ENCODE data around the gene MRPL48.

Gene MRPL48

GRCh38 chr11:73760135-73760678 lies 27.5 kb upstream of the MRPL48 start:
- TF ChIP-seq SIN3A (IDR thresholded peaks at IDR 0.05; ENCODE audit: borderline replicate concordance, insufficient read depth, low read length) (0 out of 2 replicates have a peak, but pooled peaks have one; percentile 20), FOXP2 (optimal IDR thresholded peaks at IDR 0.05; ENCODE audit: borderline replicate concordance, extremely low read depth, extremely low read length, insufficient read depth) (no peak)

GRCh38 chr11:73760679-73761402 lies 26.8 kb upstream of the MRPL48 start, which contains the start of gene RAB6A:
Gene RAB6A, minus strand, starts transcription at chr11:73761074. Its CDS starts 439 bp downstream, at chr11:73760635.
- TF ChIP-seq FOXP2 (optimal IDR thresholded peaks at IDR 0.05; ENCODE audit: borderline replicate concordance, extremely low read depth, extremely low read length, insufficient read depth) (peak; percentile 82), SIN3A (IDR thresholded peaks at IDR 0.05; ENCODE audit: borderline replicate concordance, insufficient read depth, low read length) (peak; percentile 78; the same call in 1 of the 2 replicates), TAF1 (IDR thresholded peaks at IDR 0.05; ENCODE audit: borderline replicate concordance, insufficient read depth, low read length) (peak; percentile 90), POLR2AphosphoS5 (IDR thresholded peaks at IDR 0.05; ENCODE audit: low read depth, low read length) (peak; percentile 88), REST (IDR thresholded peaks at IDR 0.05; ENCODE audit: insufficient read depth in 1 of 2, low read depth in 2 of 2, low read length in 2 of 2) (peak; percentile 60 to 64; a peak in 3 of 4 replicates)

GRCh38 chr11:73761403-73761945 lies 26.2 kb upstream of the MRPL48 start:
- TF ChIP-seq POLR2AphosphoS5 (IDR thresholded peaks at IDR 0.05; ENCODE audit: low read depth, low read length) (0 out of 2 replicates have a peak, but pooled peaks have one; percentile 28), SIN3A (IDR thresholded peaks at IDR 0.05; ENCODE audit: borderline replicate concordance, insufficient read depth, low read length) (no peak)

- TF ChIP-seq REST (IDR thresholded peaks at IDR 0.05; ENCODE audit: insufficient read depth in 1 of 2, low read depth in 2 of 2, low read length in 2 of 2) (no peak), POLR2AphosphoS5 (IDR thresholded peaks at IDR 0.05; ENCODE audit: low read depth, low read length) (no peak), TAF1 (IDR thresholded peaks at IDR 0.05; ENCODE audit: borderline replicate concordance, insufficient read depth, low read length) (no peak), SIN3A (IDR thresholded peaks at IDR 0.05; ENCODE audit: borderline replicate concordance, insufficient read depth, low read length) (no peak), FOXP2 (optimal IDR thresholded peaks at IDR 0.05; ENCODE audit: borderline replicate concordance, extremely low read depth, extremely low read length, insufficient read depth) (no peak)
Observed at GRCh38 chr11:73762732-73763131, 24.9 kb upstream of the MRPL48 start.

GRCh38 chr11:73766763-73767162 lies 20.9 kb upstream of the MRPL48 start:
- TF ChIP-seq TAF1 (IDR thresholded peaks at IDR 0.05; ENCODE audit: borderline replicate concordance, insufficient read depth, low read length), result no peak
- no peak for TF ChIP-seq REST (IDR thresholded peaks at IDR 0.05; ENCODE audit: insufficient read depth in 1 of 2, low read depth in 2 of 2, low read length in 2 of 2)
- no peak for TF ChIP-seq FOXP2 (optimal IDR thresholded peaks at IDR 0.05; ENCODE audit: borderline replicate concordance, extremely low read depth, extremely low read length, insufficient read depth)
- TF ChIP-seq POLR2AphosphoS5 (IDR thresholded peaks at IDR 0.05; ENCODE audit: low read depth, low read length), result no peak

Measured in PFSK-1 (cell line).